Tibial nerve (tissue), 4 donors: ENCODE measurements around the gene CACNA1H. TPM values are rescaled to one million over a fixed set of nuclear protein-coding genes. Genes with fewer than 3 reads are reported as not detected.
"Not testable (repeated sequence)": the region's sequence is repeated elsewhere in the genome, so short reads cannot be mapped to it uniquely, and the experiment has no call there.

Experiments used
- DNase-seq, 2 donors: peaks; one replicate each; pipeline ENCODE4 v3.0.0-alpha.2; 2019; ENCODE audit warnings: low spot score in 2 of 2
- H3K27ac ChIP-seq, 4 donors: fragments of 200-600 bp; sonication (generic) in 3 of 4; one replicate each; pipeline ENCODE4 v1.5.1; 2017 to 2019; ENCODE audit warnings: mild to moderate bottlenecking in 1 of 4
- H3K27me3 ChIP-seq, 2 donors: fragments of 200-600 bp; sonication (generic) in 1 of 2; one replicate each; pipeline versions ENCODE4 v1.5.1 to v1.6.0; 2017 to 2019
- H3K36me3 ChIP-seq, 3 donors: fragments of 200-600 bp; sonication (generic); one replicate each; pipeline ENCODE4 v1.5.1; 2018 to 2019
- H3K4me1 ChIP-seq, 4 donors: fragments of 200-600 bp; sonication (generic) in 3 of 4; one replicate each; pipeline ENCODE4 v1.5.1; 2017 to 2019
- H3K4me3 ChIP-seq, 4 donors: fragments of 200-600 bp; sonication (generic) in 3 of 4; one replicate each; pipeline ENCODE4 v1.5.1; 2017 to 2019; ENCODE audit warnings: mild to moderate bottlenecking in 1 of 4, moderate library complexity in 1 of 4
- H3K9me3 ChIP-seq, 4 donors: fragments of 200-600 bp; sonication (generic) in 3 of 4; one replicate each; pipeline ENCODE4 v1.5.1; 2017 to 2019
- EP300 ChIP-seq, 2 donors: sonication (generic); formaldehyde crosslinking; IDR thresholded peaks; one replicate each; pipeline ENCODE4 v1.6.1; 2017; ENCODE audit warnings: antibody characterized with exemption in 2 of 2, mild to moderate bottlenecking in 1 of 2
- POLR2A ChIP-seq, 2 donors: fragments of 450-650 bp; IDR thresholded peaks; one replicate each; pipeline ENCODE4 v1.6.1; 2017; ENCODE audit warnings: antibody characterized with exemption in 2 of 2, mild to moderate bottlenecking in 2 of 2, moderate library complexity in 2 of 2
- WGBS, 2 donors: methylation state at CpG; one replicate each; pipeline ENCODE4 v1.1.5; 2018; 5-methylcytosine and 5-hydroxymethylcytosine counted together
- total RNA-seq, 4 donors: library from RNA; depleted of rRNA; stranded (reverse); fragments of >200 nt; gene quantifications; one replicate each; pipeline ENCODE4 v1.1.0, GENCODE V29; 2016
- TF ChIP-seq, protein P1 (sequence below), 5 experiments: fragments of 200-600 bp in 3 of 5; fragments of 450-650 bp in 2 of 5; sonication (generic) in 3 of 5; IDR thresholded peaks; one replicate each; pipeline ENCODE4 v1.5.1; 2016 to 2019; ENCODE audit warnings: antibody characterized with exemption in 5 of 5, mild to moderate bottlenecking in 3 of 5, moderate library complexity in 2 of 5

Gene CACNA1H
- total RNA-seq, 4 donors from 2014 or later: 3.8 to 12.0 (median 9.0) TPM

DNA sequence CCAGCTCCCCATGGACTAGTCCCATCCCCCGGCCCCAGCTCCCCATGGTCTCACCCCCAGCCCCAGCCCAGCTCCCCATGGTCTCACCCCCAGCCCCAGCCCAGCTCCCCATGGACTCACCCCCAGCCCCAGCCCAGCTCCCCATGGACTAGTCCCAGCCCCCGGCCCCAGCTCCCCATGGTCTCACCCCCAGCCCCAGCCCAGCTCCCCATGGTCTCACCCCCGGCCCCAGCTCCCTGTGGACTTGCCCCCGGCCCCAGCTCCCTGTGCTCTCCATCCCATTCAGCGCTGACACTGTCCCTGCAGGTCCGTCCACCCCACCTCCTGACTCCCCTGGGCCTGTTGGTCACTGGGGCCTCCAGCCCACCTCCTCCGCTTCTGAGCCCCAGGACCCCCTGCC lies 78.4 kb downstream of the CACNA1H start:
- H3K4me1 ChIP-seq, H3K9me3 ChIP-seq, DNase-seq, H3K36me3 ChIP-seq, H3K4me3 ChIP-seq, H3K27ac ChIP-seq, H3K27me3 ChIP-seq: not testable (repeated sequence)
- 83% methylated on average over 3 of the region's 7 CpGs; no CpG with 5 or more reads in 1 of the 2 donors for WGBS, 2 donors

DNA sequence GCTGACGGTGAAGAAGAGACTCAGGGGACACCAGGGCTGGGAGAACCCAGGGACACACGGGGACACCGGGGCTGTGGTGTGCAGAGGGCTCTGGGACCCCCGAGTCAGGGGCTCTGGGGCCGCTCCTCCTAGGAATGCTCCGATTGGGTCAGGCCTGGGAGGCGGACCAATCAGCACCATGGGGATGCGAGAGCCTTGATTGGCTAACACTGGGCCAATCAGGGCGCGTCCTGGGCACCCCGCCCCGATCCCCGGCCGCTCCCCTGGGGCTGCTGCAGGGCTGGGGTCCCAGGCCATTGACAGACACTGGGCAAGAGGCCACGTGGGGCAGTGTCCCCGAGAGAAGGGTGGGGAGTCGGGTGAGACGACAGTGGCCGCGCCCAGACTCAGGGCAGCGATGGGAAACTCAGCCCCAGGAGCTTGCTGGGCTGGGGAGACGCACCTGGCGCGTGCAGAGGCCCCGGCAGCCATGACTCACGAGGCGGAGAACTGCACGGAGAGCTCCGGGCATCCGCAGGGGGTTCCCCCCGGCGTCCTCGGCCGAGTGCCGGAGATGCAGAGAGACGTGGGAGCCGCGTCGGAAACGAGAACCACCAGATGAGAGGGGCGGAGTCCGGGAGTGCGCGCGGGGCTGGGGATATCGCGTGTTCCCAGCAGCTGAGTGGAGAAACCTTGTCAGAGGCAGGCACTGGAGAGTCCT lies 79.3 kb downstream of the CACNA1H start:
- H3K9me3 ChIP-seq, H3K4me3 ChIP-seq, H3K27ac ChIP-seq, H3K27me3 ChIP-seq, H3K36me3 ChIP-seq, DNase-seq, H3K4me1 ChIP-seq: not testable (repeated sequence)
- WGBS, 2 donors: no CpG with 5 or more reads among the region's 47 CpGs

DNA sequence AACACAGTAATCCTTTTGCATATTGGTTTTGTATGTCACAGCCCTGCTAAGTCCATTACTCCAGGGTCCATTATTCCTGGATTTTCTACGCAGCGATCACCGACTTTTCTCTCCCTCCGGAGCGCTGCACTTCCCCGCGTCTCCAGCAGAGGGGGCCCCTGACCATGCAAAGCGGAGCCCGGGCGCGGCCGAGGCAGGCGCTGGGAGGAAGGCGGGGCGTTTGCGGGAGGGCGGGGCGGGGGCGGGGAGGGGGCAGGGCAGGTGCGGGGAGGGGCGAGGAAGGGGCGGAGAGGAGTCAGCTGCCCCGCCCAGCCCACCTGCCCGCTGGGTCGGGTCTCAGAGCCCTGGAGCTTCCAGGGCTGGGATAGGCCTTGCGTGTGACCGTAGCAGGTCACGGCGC lies 83.8 kb downstream of the CACNA1H start:
- no CpG with 5 or more reads among the region's 29 CpGs for WGBS, 2 donors

DNA sequence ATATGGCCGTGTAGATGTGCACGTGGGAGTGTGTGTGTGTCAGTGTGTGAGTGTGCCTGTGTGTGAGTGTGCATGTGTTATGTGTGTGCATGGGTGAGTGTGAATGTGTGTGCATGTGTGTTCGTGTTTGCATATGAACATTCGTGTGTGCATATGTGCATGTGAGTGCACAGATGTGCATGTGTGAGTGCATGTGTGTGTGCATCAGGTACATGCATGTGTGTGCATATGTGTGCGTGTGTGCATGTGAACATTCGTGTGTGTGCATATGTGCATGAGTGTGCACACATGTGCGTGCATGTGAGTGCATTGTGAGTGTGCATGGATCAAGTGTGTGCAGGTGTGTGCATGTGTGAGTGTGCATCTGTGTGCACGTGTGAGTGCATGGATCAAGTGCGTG lies 85.1 kb downstream of the CACNA1H start:
- H3K4me1 ChIP-seq: no peaks in the 10 kb centered on the region
- H3K4me3 ChIP-seq: no peak overlapping the region
- no peak overlapping the region for H3K27ac ChIP-seq
- DNase-seq: no peak
- peaks cover 0 to 5% of the 10 kb centered on the region in 2 donors for H3K27me3 ChIP-seq
- TF ChIP-seq, protein P1, sequence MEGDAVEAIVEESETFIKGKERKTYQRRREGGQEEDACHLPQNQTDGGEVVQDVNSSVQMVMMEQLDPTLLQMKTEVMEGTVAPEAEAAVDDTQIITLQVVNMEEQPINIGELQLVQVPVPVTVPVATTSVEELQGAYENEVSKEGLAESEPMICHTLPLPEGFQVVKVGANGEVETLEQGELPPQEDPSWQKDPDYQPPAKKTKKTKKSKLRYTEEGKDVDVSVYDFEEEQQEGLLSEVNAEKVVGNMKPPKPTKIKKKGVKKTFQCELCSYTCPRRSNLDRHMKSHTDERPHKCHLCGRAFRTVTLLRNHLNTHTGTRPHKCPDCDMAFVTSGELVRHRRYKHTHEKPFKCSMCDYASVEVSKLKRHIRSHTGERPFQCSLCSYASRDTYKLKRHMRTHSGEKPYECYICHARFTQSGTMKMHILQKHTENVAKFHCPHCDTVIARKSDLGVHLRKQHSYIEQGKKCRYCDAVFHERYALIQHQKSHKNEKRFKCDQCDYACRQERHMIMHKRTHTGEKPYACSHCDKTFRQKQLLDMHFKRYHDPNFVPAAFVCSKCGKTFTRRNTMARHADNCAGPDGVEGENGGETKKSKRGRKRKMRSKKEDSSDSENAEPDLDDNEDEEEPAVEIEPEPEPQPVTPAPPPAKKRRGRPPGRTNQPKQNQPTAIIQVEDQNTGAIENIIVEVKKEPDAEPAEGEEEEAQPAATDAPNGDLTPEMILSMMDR (IDR thresholded peaks at IDR 0.05): no peak
- TF ChIP-seq POLR2A (IDR thresholded peaks at IDR 0.05) (no peak), EP300 (IDR thresholded peaks at IDR 0.05) (no peak)
- no peaks in the 10 kb centered on the region for H3K36me3 ChIP-seq
- WGBS, 2 donors: 83% methylated on average over 9 of the region's 9 CpGs
- no peaks in the 10 kb centered on the region for H3K9me3 ChIP-seq

More for the DNA sequence above, 83.8 kb downstream of the CACNA1H start:
- not testable (repeated sequence) for H3K9me3 ChIP-seq, H3K27ac ChIP-seq, H3K27me3 ChIP-seq, H3K4me3 ChIP-seq, H3K36me3 ChIP-seq, DNase-seq, H3K4me1 ChIP-seq

DNA sequence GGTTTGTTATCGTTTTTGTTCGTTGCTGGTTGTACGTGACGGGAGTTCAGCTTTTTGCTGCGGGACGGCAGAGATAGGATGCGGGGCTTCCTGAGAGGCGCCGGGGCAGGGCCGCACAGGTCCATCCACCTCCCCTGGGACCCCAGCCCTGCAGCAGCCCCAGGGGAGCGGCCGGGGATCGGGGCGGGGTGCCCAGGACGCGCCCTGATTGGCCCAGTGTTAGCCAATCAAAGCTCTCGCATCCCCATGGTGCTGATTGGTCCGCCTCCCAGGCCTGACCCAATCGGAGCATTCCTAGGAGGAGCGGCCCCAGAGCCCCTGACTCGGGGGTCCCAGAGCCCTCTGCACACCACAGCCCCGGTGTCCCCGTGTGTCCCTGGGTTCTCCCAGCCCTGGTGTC lies 86.0 kb downstream of the CACNA1H start:
- DNase-seq, H3K27ac ChIP-seq, H3K9me3 ChIP-seq, H3K4me3 ChIP-seq, H3K36me3 ChIP-seq, H3K27me3 ChIP-seq, H3K4me1 ChIP-seq: not testable (repeated sequence)
- 62 to 70% methylated on average over 10 to 18 of the region's 23 CpGs for WGBS, 2 donors

DNA sequence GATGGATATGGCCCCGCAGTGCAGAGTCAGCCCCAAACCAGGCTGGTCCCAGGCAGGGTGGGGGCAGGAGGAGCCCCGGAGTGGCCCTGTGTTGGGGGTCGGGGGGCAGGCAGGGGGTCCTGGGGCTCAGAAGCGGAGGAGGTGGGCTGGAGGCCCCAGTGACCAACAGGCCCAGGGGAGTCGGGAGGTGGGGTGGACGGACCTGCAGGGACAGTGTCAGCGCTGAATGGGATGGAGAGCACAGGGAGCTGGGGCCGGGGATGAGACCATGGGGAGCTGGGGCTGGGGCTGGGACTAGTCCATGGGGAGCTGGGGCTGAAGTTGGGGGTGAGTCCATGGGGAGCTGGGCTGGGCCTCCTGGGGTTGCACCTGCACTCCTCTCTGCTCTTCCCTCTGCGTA lies 86.7 kb downstream of the CACNA1H start:
- not testable (repeated sequence) for DNase-seq, H3K4me3 ChIP-seq, H3K27me3 ChIP-seq, H3K36me3 ChIP-seq, H3K27ac ChIP-seq, H3K4me1 ChIP-seq, H3K9me3 ChIP-seq
- 76 to 84% methylated on average over 5 to 8 of the region's 9 CpGs for WGBS, 2 donors

DNA sequence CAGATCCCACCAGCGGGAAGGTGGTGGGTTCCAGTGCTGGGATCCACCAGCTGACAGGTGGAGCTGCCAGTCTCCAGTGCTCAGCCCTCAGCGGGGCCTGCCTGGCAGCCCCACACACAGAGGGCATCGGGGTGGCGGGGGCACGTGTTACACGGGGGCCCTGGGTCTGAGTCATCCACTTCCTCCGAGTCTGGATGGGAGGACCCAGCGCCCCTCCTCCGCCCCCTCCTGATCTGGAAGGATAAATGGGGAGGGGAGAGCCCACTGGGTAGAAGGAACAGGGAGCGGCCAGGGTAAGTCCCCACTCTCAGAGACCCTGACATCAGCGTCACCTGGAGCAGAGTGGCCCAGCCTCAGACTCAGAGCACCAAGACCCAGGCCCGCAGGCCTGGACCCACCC lies 87.5 kb downstream of the CACNA1H start, which contains the start of gene TPSAB1:
TPSAB1 (plus strand) TSS at position 270 of the 400 bp plus-strand sequence. CDS start 234 bp downstream, outside the sequence.
- not testable (repeated sequence) for H3K4me1 ChIP-seq, H3K9me3 ChIP-seq, DNase-seq, H3K36me3 ChIP-seq, H3K27ac ChIP-seq, H3K4me3 ChIP-seq
- H3K27me3 ChIP-seq: peaks cover 0 to 12% of the 10 kb centered on the region in 2 donors
- WGBS, 2 donors: 45 to 90% methylated on average over 2 to 7 of the region's 12 CpGs

DNA sequence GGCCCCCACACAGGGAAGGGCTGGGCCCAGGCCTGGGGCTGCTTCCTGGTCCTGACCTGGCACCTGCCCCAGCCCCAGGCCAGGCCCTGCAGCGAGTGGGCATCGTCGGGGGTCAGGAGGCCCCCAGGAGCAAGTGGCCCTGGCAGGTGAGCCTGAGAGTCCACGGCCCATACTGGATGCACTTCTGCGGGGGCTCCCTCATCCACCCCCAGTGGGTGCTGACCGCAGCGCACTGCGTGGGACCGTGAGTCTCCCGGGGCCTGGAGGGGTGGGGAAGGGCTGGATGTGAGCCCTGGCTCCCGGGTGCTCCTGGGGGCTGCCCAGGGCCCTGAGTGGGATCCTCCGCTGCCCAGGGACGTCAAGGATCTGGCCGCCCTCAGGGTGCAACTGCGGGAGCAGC lies 88.2 kb downstream of the CACNA1H start:
- DNase-seq, H3K4me3 ChIP-seq, H3K36me3 ChIP-seq, H3K9me3 ChIP-seq, H3K4me1 ChIP-seq, H3K27ac ChIP-seq: not testable (repeated sequence)
- H3K27me3 ChIP-seq: peaks cover 0 to 18% of the 10 kb centered on the region in 2 donors
- WGBS, 2 donors: no CpG with 5 or more reads among the region's 15 CpGs

DNA sequence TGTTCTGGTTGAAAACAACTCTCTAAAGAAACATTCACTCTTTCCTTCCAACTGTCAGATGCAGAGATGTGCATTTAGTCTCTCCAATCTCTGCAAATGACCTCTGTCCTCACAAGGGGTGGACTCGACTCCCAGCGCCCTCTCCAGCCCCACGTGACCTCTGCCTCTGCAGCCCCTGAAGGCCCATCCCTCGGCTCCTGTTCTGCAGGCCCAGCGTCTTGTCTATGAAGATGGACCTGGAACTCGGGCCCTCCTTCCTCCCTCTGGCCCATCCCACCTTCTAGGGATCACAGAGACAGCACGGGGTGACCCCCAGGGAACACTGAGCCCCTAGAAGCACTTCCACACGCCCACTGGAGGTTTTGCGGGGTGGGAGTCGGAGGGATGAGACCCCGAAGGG lies 90.5 kb downstream of the CACNA1H start:
- WGBS, 2 donors: 28 to 41% methylated on average over 6 of the region's 11 CpGs
- H3K27ac ChIP-seq, H3K4me3 ChIP-seq, DNase-seq, H3K36me3 ChIP-seq, H3K4me1 ChIP-seq, H3K9me3 ChIP-seq: not testable (repeated sequence)
- H3K27me3 ChIP-seq: peaks cover 0 to 27% of the 10 kb centered on the region in 2 donors

DNA sequence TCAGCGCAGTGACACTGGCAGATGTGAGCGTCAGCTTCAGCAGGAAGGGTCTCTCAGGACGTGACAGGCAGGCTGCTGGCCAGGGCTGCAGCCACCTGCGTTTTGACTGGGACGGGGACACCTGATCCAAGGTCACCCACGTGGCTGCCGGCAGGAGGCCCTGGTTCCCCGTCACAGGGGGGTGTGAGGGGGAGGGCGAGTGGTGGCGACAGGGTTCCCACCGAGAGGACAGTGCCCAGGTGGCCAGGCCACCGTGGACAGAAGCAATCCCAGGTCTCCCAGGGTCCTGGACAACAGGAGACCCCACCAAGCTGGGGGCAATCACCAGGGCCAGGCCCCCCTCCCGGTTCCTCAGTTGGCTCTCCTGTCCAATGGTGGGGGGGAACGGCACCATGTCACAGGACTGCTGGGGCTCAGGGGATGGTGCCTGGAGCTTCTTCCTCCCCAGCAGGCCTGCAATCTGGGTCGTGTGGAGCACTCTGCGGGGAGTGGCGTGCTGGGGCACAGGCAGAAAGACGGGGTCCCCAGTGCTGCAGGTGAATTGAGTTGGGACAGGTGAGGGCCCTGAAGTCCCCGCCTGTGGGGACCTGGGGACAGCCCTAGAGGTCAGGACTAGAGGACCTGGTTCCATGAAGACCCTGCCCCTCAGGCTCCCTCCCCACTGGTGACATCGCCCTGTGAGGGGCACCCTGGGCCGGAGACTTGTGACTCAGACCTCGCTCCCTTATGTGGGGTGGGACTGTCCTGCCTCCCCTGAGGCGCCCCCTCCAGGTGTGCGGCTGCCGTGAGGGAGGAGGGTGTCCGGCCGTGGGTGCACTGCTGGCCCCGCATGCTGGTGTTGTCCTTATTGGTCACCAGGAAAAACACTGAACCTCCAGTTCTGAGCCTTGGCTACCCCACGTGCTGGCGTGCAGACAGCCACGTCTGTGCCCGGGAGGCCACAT lies 91.3 kb downstream of the CACNA1H start:
- not testable (repeated sequence) for H3K9me3 ChIP-seq

More for the DNA sequence above, 91.3 kb downstream of the CACNA1H start:
- 68 to 70% methylated on average over 15 to 17 of the region's 32 CpGs for WGBS, 2 donors
- H3K27ac ChIP-seq, H3K4me3 ChIP-seq, DNase-seq, H3K4me1 ChIP-seq, H3K36me3 ChIP-seq: not testable (repeated sequence)
- peaks cover 0 to 27% of the 10 kb centered on the region in 2 donors for H3K27me3 ChIP-seq
